Spleen (tissue), 11 donors: ENCODE data around the gene NRXN3. TPM values are rescaled to one million over a fixed set of nuclear protein-coding genes. Genes with fewer than 3 reads are reported as not detected.

Experiments used
- DNase-seq: peaks from one replicate; pipeline ENCODE4 v3.0.0-alpha.2; 2020
- H3K27ac ChIP-seq, 8 donors: fragments of 200-600 bp; sonication (generic) in 7 of 8; 1 replicate in 4 of 8; 2 replicates in 4 of 8; pipeline versions ENCODE4 v1.5.0 to v1.8.0; 2016 to 2021; ENCODE audit warnings: inconsistent platforms in 4 of 8, mild to moderate bottlenecking in 4 of 8, moderate library complexity in 1 of 8
- H3K27me3 ChIP-seq, 7 donors: fragments of 200-600 bp; sonication (generic) in 6 of 7; replicated peaks in 1 of 7; 1 replicate in 4 of 7; 2 replicates in 3 of 7; pipeline versions ENCODE4 v1.5.0 to v1.8.0; 2016 to 2021; ENCODE audit warnings: inconsistent platforms in 3 of 7, mild to moderate bottlenecking in 1 of 7
- H3K36me3 ChIP-seq, 6 donors: fragments of 200-600 bp; sonication (generic) in 5 of 6; 1 replicate in 4 of 6; 2 replicates in 2 of 6; pipeline versions ENCODE4 v1.5.0 to v1.8.0; 2016 to 2021; ENCODE audit warnings: inconsistent platforms in 2 of 6
- H3K4me1 ChIP-seq, 6 donors: fragments of 200-600 bp; sonication (generic) in 5 of 6; 1 replicate in 3 of 6; 2 replicates in 3 of 6; pipeline versions ENCODE4 v1.5.0 to v1.8.0; 2016 to 2021; ENCODE audit warnings: inconsistent platforms in 3 of 6
- H3K4me3 ChIP-seq, 8 donors: fragments of 200-600 bp; sonication (generic) in 7 of 8; 1 replicate in 4 of 8; 2 replicates in 4 of 8; pipeline versions ENCODE4 v1.5.0 to v1.8.0; 2016 to 2021; ENCODE audit warnings: inconsistent platforms in 4 of 8, mild to moderate bottlenecking in 4 of 8, moderate library complexity in 2 of 8
- H3K9me3 ChIP-seq, 8 donors: fragments of 200-600 bp; sonication (generic) in 7 of 8; 1 replicate in 4 of 8; 2 replicates in 4 of 8; pipeline versions ENCODE4 v1.5.0 to v1.8.0; 2016 to 2021; ENCODE audit warnings: inconsistent platforms in 4 of 8
- CTCF ChIP-seq, 11 experiments: fragments of 200-600 bp in 7 of 11; fragments of 450-650 bp in 4 of 11; sonication (generic) in 4 of 11; IDR thresholded peaks in 8 of 11; conservative IDR thresholded peaks in 3 of 11; 1 replicate in 7 of 11; 2 replicates in 4 of 11; pipeline versions ENCODE4 v1.4.0 to v1.8.0; 2016 to 2021; ENCODE audit warnings: antibody characterized with exemption in 11 of 11, inconsistent platforms in 4 of 11, mild to moderate bottlenecking in 1 of 11
- POLR2A ChIP-seq, 3 donors: fragments of 450-650 bp; IDR thresholded peaks; one replicate each; pipeline ENCODE4 v1.5.1; 2017; ENCODE audit warnings: antibody characterized with exemption in 3 of 3, mild to moderate bottlenecking in 1 of 3
- POLR2AphosphoS5 ChIP-seq, 3 donors: sonication (generic); formaldehyde crosslinking; IDR thresholded peaks; one replicate each; pipeline ENCODE4 v1.5.1; 2017; ENCODE audit warnings: antibody characterized with exemption in 3 of 3
- WGBS, 5 donors: extraction: QIAGEN DNeasy Blood & Tissue Kit in 3 of 5; methylation state at CpG; one replicate each; pipeline versions ENCODE4 v1.1.5 to v1.1.7; 2013 to 2018; 5-methylcytosine and 5-hydroxymethylcytosine counted together
- intact Hi-C: fragments of 100-400 bp; cut with DNase I; formaldehyde crosslinking; loops from one replicate; pipeline ENCODE4 v1.15.0; 2023; ENCODE audit warnings: low total_unique reads
- polyA plus RNA-seq, 3 donors: library from polyadenylated mRNA; stranded (reverse); fragments of 200-250 nt; gene quantifications; one replicate each; pipeline ENCODE4 v1.2.1, GENCODE V29; 2013
- total RNA-seq, 7 donors: library from RNA; depleted of rRNA in 3 of 7; stranded (reverse); fragments of >200 nt in 3 of 7; fragmentation: NEBNext Ultra II Directional in 4 of 7; extraction: Animal tissue kit (Norgen Biotek cat#: 25700) in 4 of 7; gene quantifications; one replicate each; pipeline versions ENCODE4 v1.1.0 to v1.2.1, GENCODE V29; 2016 to 2021
- donor health status: healthy with polysubstance abuse.
- donor health status: DM: no; HTN: no; CAD: no; lungs with moderate emphysema.
- donor health status: DM: no; HTN: no; CAD: no.
- donor health status: Bipolar disorder and iron deficiency.
- donor health status: healthy.
- donor health status: DM: no; HTN: no; CAD: no.
- donor health status: DM: yes; HTN: yes; CAD: no.

NRXN3 gene
- total and polyA plus RNA-seq, 10 donors, result 0.21 to 11.5 (median 1.6) TPM

DNA sequence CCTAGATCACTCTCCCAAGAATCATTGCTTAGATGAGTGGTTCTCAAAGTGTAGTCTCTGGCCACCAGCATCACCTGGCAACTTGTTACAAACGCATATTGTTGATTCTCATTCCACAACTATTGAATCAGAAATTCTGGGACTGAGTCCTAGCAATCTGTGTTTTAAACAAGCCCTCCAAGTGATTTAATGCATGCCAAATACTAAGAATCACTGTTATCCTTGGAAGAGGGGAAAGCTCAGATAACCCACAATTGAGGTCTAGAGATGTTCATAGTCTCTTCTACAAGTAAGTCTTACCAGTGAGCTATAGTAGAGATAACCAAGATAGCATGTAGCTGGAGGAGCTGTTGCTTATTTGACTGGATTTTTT is 1374.5 kb downstream of the NRXN3 start:
- WGBS, 5 donors, result 74 to 100% (median 81%) methylated on average over 1 of the region's 1 CpG
- intact Hi-C loops, result no loop called here

GRCh38 chr14:79548836-79549235 is 1378.7 kb downstream of the NRXN3 start:
- no peak for TF ChIP-seq POLR2AphosphoS5 (IDR thresholded peaks at IDR 0.05)
- no peak for TF ChIP-seq POLR2A (IDR thresholded peaks at IDR 0.05)
- TF ChIP-seq CTCF (IDR thresholded peaks at IDR 0.05 in 8 of 11, conservative IDR thresholded peaks at IDR 0.05 in 3 of 11), result no peak
- Histone ChIP-seq H3K27ac (no peak overlapping the region), H3K36me3 (no peaks in the 10 kb centered on the region), H3K9me3 (no peaks in the 10 kb centered on the region), H3K4me1 (no peaks in the 10 kb centered on the region), H3K4me3 (no peak overlapping the region), H3K27me3 (no peaks in the 10 kb centered on the region)
- DNase-seq, result no peak
- WGBS, 5 donors, result 61 to 77% (median 68%) methylated on average over 1 of the region's 1 CpG
- intact Hi-C loops, result no loop called here

More for the DNA sequence above, 1374.5 kb downstream of the NRXN3 start:
- Histone ChIP-seq H3K27ac (no peak overlapping the region), H3K36me3 (no peaks in the 10 kb centered on the region), H3K4me1 (no peaks in the 10 kb centered on the region), H3K4me3 (no peak overlapping the region), H3K27me3 (no peaks in the 10 kb centered on the region), H3K9me3 (no peaks in the 10 kb centered on the region)
- no peak for DNase-seq
- TF ChIP-seq POLR2AphosphoS5 (IDR thresholded peaks at IDR 0.05) (no peak), CTCF (IDR thresholded peaks at IDR 0.05 in 8 of 11, conservative IDR thresholded peaks at IDR 0.05 in 3 of 11) (no peak)

- Histone ChIP-seq H3K27ac (no peak overlapping the region), H3K9me3 (no peaks in the 10 kb centered on the region), H3K4me1 (no peaks in the 10 kb centered on the region), H3K4me3 (no peak overlapping the region), H3K27me3 (no peaks in the 10 kb centered on the region), H3K36me3 (no peaks in the 10 kb centered on the region)
- WGBS, 5 donors, result 73 to 86% (median 83%) methylated on average over 5 of the region's 5 CpGs
- no peak for TF ChIP-seq POLR2A (IDR thresholded peaks at IDR 0.05)
- TF ChIP-seq POLR2AphosphoS5 (IDR thresholded peaks at IDR 0.05), result no peak
- TF ChIP-seq CTCF (IDR thresholded peaks at IDR 0.05 in 8 of 11, conservative IDR thresholded peaks at IDR 0.05 in 3 of 11), result no peak
- intact Hi-C loops, result no loop called here
- DNase-seq, result no peak
Measured at GRCh38 chr14:79549515-79549914, 1379.3 kb downstream of the NRXN3 start.

GRCh38 chr14:79551523-79551922 is 1381.3 kb downstream of the NRXN3 start:
- intact Hi-C loops, result no loop called here
- H3K4me3 ChIP-seq, result no peak overlapping the region
- no peaks in the 10 kb centered on the region for H3K4me1 ChIP-seq
- no peaks in the 10 kb centered on the region for H3K36me3 ChIP-seq
- 59 to 79% (median 67%) methylated on average over 4 of the region's 4 CpGs for WGBS, 5 donors
- no peaks in the 10 kb centered on the region for H3K27me3 ChIP-seq
- TF ChIP-seq CTCF (IDR thresholded peaks at IDR 0.05 in 8 of 11, conservative IDR thresholded peaks at IDR 0.05 in 3 of 11) (no peak), POLR2A (IDR thresholded peaks at IDR 0.05) (no peak), POLR2AphosphoS5 (IDR thresholded peaks at IDR 0.05) (no peak)
- no peak overlapping the region for H3K27ac ChIP-seq
- peaks cover 0 to 4% (median 0%) of the 10 kb centered on the region in 8 donors for H3K9me3 ChIP-seq
- DNase-seq, result no peak
